SK-N-SH (cell line): ENCODE measurements around the gene VPS35L. TPM values are rescaled to one million over a fixed set of nuclear protein-coding genes. Genes with fewer than 3 reads are reported as not detected.
A peak's percentile ranks its signal among the peaks of the same experiment; 100 is the strongest.

ENCODE experiments used
- CTCF ChIA-PET: fragments of 300-600, 350-600 bp; formaldehyde crosslinking; extraction: SDS; loops from one replicate; lab custom pipeline; 2021; lab: Yijun Ruan, JAX
- POLR2A ChIA-PET: fragments of 350-600 bp; sonication (Branson Sonifier 250); formaldehyde crosslinking; extraction: SDS; loops from one replicate; lab custom pipeline; 2020; ENCODE audit warnings: antibody characterized with exemption, inconsistent platforms; lab: Yijun Ruan, JAX
- DNase-seq: peaks from one replicate; pipeline ENCODE4 v3.0.0; 2012
- H2AFZ ChIP-seq: fragments of 200-600 bp; sonication (generic); 2 replicates; pipeline ENCODE4 v1.8.1; 2016; ENCODE audit warnings: antibody characterized with exemption, mild to moderate bottlenecking, low read depth
- H3F3A ChIP-seq: fragments of 200-600 bp; sonication (generic); replicated peaks from 2 replicates; pipeline ENCODE3; 2016; ENCODE audit warnings: antibody characterized with exemption, mild to moderate bottlenecking; ENCODE audit not compliant: insufficient read depth
- H3K27ac ChIP-seq, 2 experiments: fragments of 200-500 bp in 1 of 2; fragments of 200-600 bp in 1 of 2; sonication (Bioruptor generic) in 1 of 2; sonication (generic), shearing (Covaris generic) in 1 of 2; 2 replicates each; pipeline versions ENCODE4 v1.5.1 to v1.6.1; 2014 to 2016; ENCODE audit warnings: low read depth in 2 of 2, inconsistent platforms in 1 of 2, low read length in 1 of 2, mild to moderate bottlenecking in 1 of 2, mixed read lengths in 1 of 2
- H3K27me3 ChIP-seq: fragments of 200-600 bp; sonication (generic), shearing (Covaris generic); 2 replicates; pipeline ENCODE4 v1.6.1; 2016; ENCODE audit warnings: mixed run types; ENCODE audit not compliant: insufficient read depth
- H3K36me3 ChIP-seq, 2 experiments: fragments of 200-500 bp in 1 of 2; fragments of 200-600 bp in 1 of 2; sonication (Bioruptor generic) in 1 of 2; sonication (generic) in 1 of 2; replicated peaks in 1 of 2; 2 replicates each; pipeline versions ENCODE3 to v1.5.1; 2014 to 2016; ENCODE audit warnings: low read length in 1 of 2, mild to moderate bottlenecking in 1 of 2; ENCODE audit not compliant: insufficient read depth in 2 of 2, control insufficient read depth in 1 of 2
- H3K4me1 ChIP-seq, 2 experiments: fragments of 200-500 bp in 1 of 2; fragments of 200-600 bp in 1 of 2; sonication (Bioruptor generic) in 1 of 2; sonication (generic), shearing (Covaris generic) in 1 of 2; 2 replicates each; pipeline versions ENCODE4 v1.5.1 to v1.6.1; 2014 to 2016; ENCODE audit warnings: low read depth in 1 of 2, low read length in 1 of 2, mixed run types in 1 of 2; ENCODE audit not compliant: insufficient read depth in 2 of 2, control insufficient read depth in 1 of 2
- H3K4me2 ChIP-seq: fragments of 200-600 bp; sonication (generic), shearing (Covaris generic); 2 replicates; pipeline ENCODE4 v1.6.1; 2017; ENCODE audit warnings: mixed run types
- H3K4me3 ChIP-seq, 2 experiments: fragments of 200-500 bp in 1 of 2; fragments of 200-600 bp in 1 of 2; sonication (Bioruptor generic) in 1 of 2; sonication (generic), shearing (Covaris generic) in 1 of 2; 2 replicates each; pipeline versions ENCODE4 v1.5.1 to v1.8.1; 2014 to 2016; ENCODE audit warnings: low read depth in 2 of 2, inconsistent platforms in 1 of 2, low read length in 1 of 2, mild to moderate bottlenecking in 1 of 2, mixed read lengths in 1 of 2, moderate library complexity in 1 of 2
- H3K79me2 ChIP-seq: fragments of 200-600 bp; sonication (generic); 2 replicates; pipeline ENCODE4 v1.8.1; 2017; ENCODE audit warnings: mild to moderate bottlenecking; ENCODE audit not compliant: insufficient read depth
- H3K9ac ChIP-seq: fragments of 200-600 bp; sonication (generic); 2 replicates; pipeline ENCODE4 v1.6.1; 2017; ENCODE audit warnings: mixed run types
- H3K9me2 ChIP-seq: fragments of 200-600 bp; sonication (generic); 2 replicates; pipeline ENCODE4 v1.6.1; 2017; ENCODE audit warnings: mixed run types
- H3K9me3 ChIP-seq: fragments of 200-600 bp; sonication (generic); 2 replicates; pipeline ENCODE4 v1.6.1; 2017; ENCODE audit warnings: mixed run types, mild to moderate bottlenecking, moderate library complexity
- H4K20me1 ChIP-seq: fragments of 200-600 bp; sonication (generic); 2 replicates; pipeline ENCODE4 v1.6.1; 2017; ENCODE audit warnings: mild to moderate bottlenecking, mixed run types; ENCODE audit not compliant: insufficient read depth
- EP300 ChIP-seq, 2 experiments: IDR thresholded peaks; 2 replicates each; pipeline versions ENCODE4 v1.4.0 to v1.6.1; 2012; ENCODE audit warnings: borderline replicate concordance in 1 of 2, low read depth in 1 of 2, low read length in 1 of 2
- FOSL2 ChIP-seq: IDR thresholded peaks from 2 replicates; pipeline ENCODE4 v1.4.0; 2012; ENCODE audit warnings: low read depth, mild to moderate bottlenecking, moderate library complexity, borderline replicate concordance
- FOXM1 ChIP-seq: IDR thresholded peaks from 2 replicates; pipeline ENCODE4 v1.4.0; 2012; ENCODE audit warnings: low read depth, mild to moderate bottlenecking
- NRF1 ChIP-seq: IDR thresholded peaks from 2 replicates; pipeline ENCODE4 v1.6.1; 2012; ENCODE audit warnings: low read depth, mild to moderate bottlenecking, low read length
- POLR2AphosphoS5 ChIP-seq: IDR thresholded peaks from 2 replicates; pipeline ENCODE4 v1.6.1; 2012; ENCODE audit warnings: low read depth, low read length
- RAD21 ChIP-seq: IDR thresholded peaks from 2 replicates; pipeline ENCODE4 v1.6.1; 2012; ENCODE audit warnings: mild to moderate bottlenecking, low read length
- SIN3A ChIP-seq: IDR thresholded peaks from 2 replicates; pipeline ENCODE4 v1.6.1; 2012; ENCODE audit warnings: low read depth, mild to moderate bottlenecking, low read length, moderate library complexity, borderline replicate concordance
- SMC3 ChIP-seq: IDR thresholded peaks from 2 replicates; pipeline ENCODE4 v1.6.1; 2012; ENCODE audit warnings: low read depth, low read length, improper control_type of control experiment
- TAF1 ChIP-seq: IDR thresholded peaks from 2 replicates; pipeline ENCODE4 v1.6.1; 2012; ENCODE audit warnings: low read depth, mild to moderate bottlenecking, low read length, moderate library complexity, borderline replicate concordance
- WGBS: methylation state at CpG from one replicate; pipeline ENCODE4 v1.1.6; 2017; ENCODE audit warnings: low lambda C conversion rate; 5-methylcytosine and 5-hydroxymethylcytosine counted together
- polyA plus RNA-seq, 3 experiments: library from polyadenylated mRNA; depleted of rRNA; stranded (reverse); fragments of >200 nt; gene quantifications; 2 replicates each; pipeline ENCODE4 v1.2.3, GENCODE V29; 2012
- TF ChIP-seq, protein P1 (sequence below): fragments of 200-600 bp; sonication (generic); IDR thresholded peaks from 2 replicates; pipeline ENCODE4 v1.6.1; 2017; ENCODE audit warnings: antibody characterized with exemption, mild to moderate bottlenecking, moderate library complexity

The VPS35L gene
- polyA plus RNA-seq, 1 of the 3 experiments (the other 2 are of a cell fraction): 35.3 TPM

DNA sequence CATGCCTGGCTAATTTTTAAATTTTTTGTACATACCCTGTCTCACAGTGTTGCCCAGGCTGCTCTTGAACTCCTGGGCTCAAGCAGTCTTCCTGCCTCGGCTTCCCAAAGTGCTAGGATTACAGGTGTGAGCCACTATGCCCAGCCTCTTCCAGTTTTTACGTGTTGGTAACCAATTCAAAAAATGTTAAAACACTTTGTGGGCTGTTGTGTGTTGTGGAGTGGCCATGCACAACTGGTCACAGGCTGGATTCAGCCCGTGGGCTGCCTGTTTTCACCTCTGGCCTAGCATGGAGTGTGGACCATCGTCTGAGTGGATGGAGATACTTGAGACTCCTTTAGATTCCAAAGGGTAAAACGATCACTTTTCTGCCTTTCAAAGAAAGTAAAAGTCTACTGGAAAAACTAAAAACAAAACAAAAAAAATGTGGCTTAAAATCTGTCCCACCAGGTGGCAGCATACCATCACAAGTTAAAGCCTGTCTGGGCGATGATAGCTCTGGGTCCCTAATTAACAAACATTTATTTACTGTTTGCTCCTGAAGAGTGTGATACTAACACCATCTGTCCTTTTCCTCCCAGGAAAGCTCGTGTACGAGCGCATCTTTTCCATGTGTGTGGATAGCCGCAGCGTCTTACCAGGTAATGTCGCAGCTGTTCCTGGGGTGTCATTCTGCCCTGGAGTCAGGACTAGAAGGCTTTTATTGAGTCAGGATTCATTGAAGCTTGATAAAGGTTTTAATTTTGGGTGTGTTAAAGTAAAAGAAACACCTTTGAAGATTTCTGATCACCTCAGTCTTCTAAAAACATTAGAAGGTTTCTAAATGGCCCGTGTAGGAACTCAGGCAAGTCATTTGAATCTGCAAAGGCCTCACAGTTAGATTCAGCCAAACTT, 45.8 kb downstream of the VPS35L start:
- 71% methylated on average over 13 of the region's 13 CpGs for WGBS
- Histone ChIP-seq H3K27me3 (no peaks in the 10 kb centered on the region), H3K9me3 (no peaks in the 10 kb centered on the region), H3K27ac (no peak overlapping the region), H3K4me2 (no peak overlapping the region), H2AFZ (no peak overlapping the region), H4K20me1 (no peaks in the 10 kb centered on the region), H3K36me3 (peaks cover 12 to 32% of the 10 kb centered on the region in 2 experiments), H3K9me2 (no peaks in the 10 kb centered on the region), H3F3A (no peaks in the 10 kb centered on the region), H3K4me3 (peak overlapping the region in 1 of 2 experiments; percentile 25; a peak in 1 of 4 replicates)
- CTCF ChIA-PET: interaction anchor here (0.6 to 5.9 kb wide), 36 partner anchors 9 to 1535 kb away, joined by 3 to 87 read pairs (median 4); partner anchors contain the start of genes GPRC5B and VPS35L
- POLR2A ChIA-PET: interaction anchor here (0.8 kb wide), 1 partner anchor 283 kb away, joined by 3 read pairs; the partner anchor contains the start of gene GPRC5B
- TF ChIP-seq FOXM1 (no peak), POLR2AphosphoS5 (no peak), RAD21 (peak; percentile 82), TAF1 (no peak), SMC3 (peak; percentile 66), NRF1 (no peak)
- TF ChIP-seq, protein P1, sequence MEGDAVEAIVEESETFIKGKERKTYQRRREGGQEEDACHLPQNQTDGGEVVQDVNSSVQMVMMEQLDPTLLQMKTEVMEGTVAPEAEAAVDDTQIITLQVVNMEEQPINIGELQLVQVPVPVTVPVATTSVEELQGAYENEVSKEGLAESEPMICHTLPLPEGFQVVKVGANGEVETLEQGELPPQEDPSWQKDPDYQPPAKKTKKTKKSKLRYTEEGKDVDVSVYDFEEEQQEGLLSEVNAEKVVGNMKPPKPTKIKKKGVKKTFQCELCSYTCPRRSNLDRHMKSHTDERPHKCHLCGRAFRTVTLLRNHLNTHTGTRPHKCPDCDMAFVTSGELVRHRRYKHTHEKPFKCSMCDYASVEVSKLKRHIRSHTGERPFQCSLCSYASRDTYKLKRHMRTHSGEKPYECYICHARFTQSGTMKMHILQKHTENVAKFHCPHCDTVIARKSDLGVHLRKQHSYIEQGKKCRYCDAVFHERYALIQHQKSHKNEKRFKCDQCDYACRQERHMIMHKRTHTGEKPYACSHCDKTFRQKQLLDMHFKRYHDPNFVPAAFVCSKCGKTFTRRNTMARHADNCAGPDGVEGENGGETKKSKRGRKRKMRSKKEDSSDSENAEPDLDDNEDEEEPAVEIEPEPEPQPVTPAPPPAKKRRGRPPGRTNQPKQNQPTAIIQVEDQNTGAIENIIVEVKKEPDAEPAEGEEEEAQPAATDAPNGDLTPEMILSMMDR: peak; percentile 75
- TF ChIP-seq, all 33 proteins: peak for 3
- Histone ChIP-seq H3K79me2 (no peaks in the 10 kb centered on the region; the same call in 1 of the 2 replicates), H3K9ac (no peak overlapping the region), H3K4me1 (no peaks in the 10 kb centered on the region)
- peak; percentile 47 for DNase-seq

DNA sequence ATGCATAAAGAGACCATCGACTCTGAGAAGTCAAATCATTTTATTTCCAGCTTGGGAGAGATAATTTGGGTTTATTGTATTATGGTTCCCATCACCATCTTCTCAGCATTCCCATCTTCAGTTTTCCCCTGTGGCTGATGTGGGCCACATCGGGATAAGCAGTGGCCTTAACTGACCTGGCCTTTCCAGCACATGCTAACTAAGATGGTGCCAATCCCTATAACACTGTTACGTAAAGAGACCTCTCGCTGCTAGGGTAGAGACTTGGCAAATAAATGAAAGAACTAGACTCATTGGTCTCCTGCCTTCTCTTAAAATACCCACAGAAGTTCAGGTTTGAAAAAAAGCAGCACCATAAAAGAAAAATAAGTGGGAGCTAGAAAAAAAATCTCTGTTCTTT, 49.4 kb downstream of the VPS35L start:
- H3K36me3 ChIP-seq: peaks cover 29 to 60% of the 10 kb centered on the region in 2 experiments
- 97% methylated on average over 4 of the region's 4 CpGs for whole genome bisulfite sequencing
- TF ChIP-seq SIN3A: no peak
- no peak for TF ChIP-seq EP300 (IDR thresholded peaks at IDR 0.05; ENCODE audit: borderline replicate concordance in 1 of 2, low read depth in 1 of 2, low read length in 1 of 2)
- TF ChIP-seq FOSL2: no peak

More for the DNA sequence above, 49.4 kb downstream of the VPS35L start:
- H3K79me2 ChIP-seq: no peaks in the 10 kb centered on the region
- H3F3A ChIP-seq: no peaks in the 10 kb centered on the region
- POLR2A ChIA-PET: no interaction called here
- H3K27ac ChIP-seq: no peak overlapping the region
- no peaks in the 10 kb centered on the region for H3K27me3 ChIP-seq
- H2AFZ ChIP-seq: no peak overlapping the region
- no peaks in the 10 kb centered on the region for H3K9me3 ChIP-seq
- no peak overlapping the region for H3K4me2 ChIP-seq
- no peak overlapping the region for H3K9ac ChIP-seq
- H3K4me1 ChIP-seq: no peaks in the 10 kb centered on the region
- CTCF ChIA-PET: interaction anchor here (3.9 kb wide), 1 partner anchor 282 kb away, joined by 18 read pairs; no protein-coding TSS in a partner anchor
- no peak for DNase-seq
- H3K9me2 ChIP-seq: no peaks in the 10 kb centered on the region
- no peaks in the 10 kb centered on the region for H4K20me1 ChIP-seq
- H3K4me3 ChIP-seq: no peak overlapping the region
